ENCODE measurements around the gene DTHD1.

DNA sequence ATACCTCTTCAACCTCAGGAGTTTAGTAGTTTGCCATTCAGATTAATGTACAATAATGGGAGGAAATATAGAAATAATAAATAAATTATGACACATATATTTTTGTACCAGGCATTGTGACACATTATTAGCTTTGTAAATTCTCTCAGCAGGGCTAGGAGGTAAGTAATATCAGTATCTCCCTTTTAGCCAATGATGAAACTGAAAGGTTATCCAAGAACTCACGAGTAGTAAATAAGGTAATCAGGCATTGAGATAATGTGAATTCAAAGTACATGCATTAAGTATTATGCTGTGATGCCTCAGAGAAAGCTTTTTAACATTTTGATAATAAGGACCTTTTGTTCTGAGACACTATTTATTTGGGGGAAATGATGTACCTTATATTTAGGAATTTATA is 31.8 kb upstream of the DTHD1 start:
- TF ChIP-seq POLR2A (IDR thresholded peaks at IDR 0.05): no peak
- TF ChIP-seq, protein P1, sequence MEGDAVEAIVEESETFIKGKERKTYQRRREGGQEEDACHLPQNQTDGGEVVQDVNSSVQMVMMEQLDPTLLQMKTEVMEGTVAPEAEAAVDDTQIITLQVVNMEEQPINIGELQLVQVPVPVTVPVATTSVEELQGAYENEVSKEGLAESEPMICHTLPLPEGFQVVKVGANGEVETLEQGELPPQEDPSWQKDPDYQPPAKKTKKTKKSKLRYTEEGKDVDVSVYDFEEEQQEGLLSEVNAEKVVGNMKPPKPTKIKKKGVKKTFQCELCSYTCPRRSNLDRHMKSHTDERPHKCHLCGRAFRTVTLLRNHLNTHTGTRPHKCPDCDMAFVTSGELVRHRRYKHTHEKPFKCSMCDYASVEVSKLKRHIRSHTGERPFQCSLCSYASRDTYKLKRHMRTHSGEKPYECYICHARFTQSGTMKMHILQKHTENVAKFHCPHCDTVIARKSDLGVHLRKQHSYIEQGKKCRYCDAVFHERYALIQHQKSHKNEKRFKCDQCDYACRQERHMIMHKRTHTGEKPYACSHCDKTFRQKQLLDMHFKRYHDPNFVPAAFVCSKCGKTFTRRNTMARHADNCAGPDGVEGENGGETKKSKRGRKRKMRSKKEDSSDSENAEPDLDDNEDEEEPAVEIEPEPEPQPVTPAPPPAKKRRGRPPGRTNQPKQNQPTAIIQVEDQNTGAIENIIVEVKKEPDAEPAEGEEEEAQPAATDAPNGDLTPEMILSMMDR (IDR thresholded peaks at IDR 0.05): no peak
